ENCODE results near the gene KRTAP5-3. TPM values are rescaled to one million over a fixed set of nuclear protein-coding genes. Genes with fewer than 3 reads are reported as not detected.

Gene KRTAP5-3
- total and polyA plus RNA-seq, 2 of the 8 experiments (the other 6 are each of a cell fraction or from before 2014, with no cell fraction given), result not detected

DNA sequence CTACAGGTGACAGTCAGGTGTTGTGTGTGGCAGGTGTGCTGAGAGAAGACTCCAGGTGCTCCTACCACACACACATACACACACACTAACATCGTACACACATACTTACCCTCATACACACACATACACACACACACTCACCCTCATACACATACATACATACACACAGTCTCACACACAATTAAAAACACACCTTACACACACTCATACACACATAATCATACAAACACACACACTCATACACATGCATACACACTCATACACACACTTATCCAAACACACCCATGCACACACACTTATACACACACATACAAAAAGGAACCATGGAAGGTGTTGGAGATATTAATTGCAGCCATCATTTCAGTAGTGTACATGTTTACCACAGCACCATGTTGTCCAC lies 4.6 kb downstream of the KRTAP5-3 start:
- H2BK12ac ChIP-seq (ENCODE audit: low read depth, low read length), result no peak overlapping the region
- H3K4me1 ChIP-seq (replicated peaks in 1 of 4; ENCODE audit: control insufficient read depth in 3 of 4, insufficient read depth in 4 of 4, low read length in 3 of 4), result no peaks in the 10 kb centered on the region
- H3K14ac ChIP-seq (ENCODE audit: insufficient read length), result no peak overlapping the region
- H2AFZ ChIP-seq (ENCODE audit: low read length), result no peak overlapping the region
- no peaks in the 10 kb centered on the region for H3K79me1 ChIP-seq (ENCODE audit: low read depth, low read length)
- no peaks in the 10 kb centered on the region for H3K27me3 ChIP-seq (replicated peaks in 1 of 4; ENCODE audit: control insufficient read depth in 3 of 4, extremely low read depth in 1 of 4, insufficient read depth in 3 of 4, low read length in 3 of 4)
- H3K4me3 ChIP-seq (ENCODE audit: extremely low read depth in 1 of 4, insufficient read depth in 2 of 4, low read depth in 3 of 4, low read length in 4 of 4), result no peak overlapping the region
- H3K23me2 ChIP-seq (ENCODE audit: low read depth, low read length), result peaks cover 2% of the 10 kb centered on the region; the same call in 1 of the 2 replicates
- H2BK15ac ChIP-seq (ENCODE audit: low read length), result no peak overlapping the region
- 82 to 100% methylated on average over 1 of the region's 1 CpG for WGBS, 2 experiments (ENCODE audit: extremely low coverage in 1 of 2, insufficient coverage in 1 of 2, insufficient read length in 1 of 2, insufficient replicate concordance in 2 of 2, low coverage in 1 of 2, low lambda C conversion rate in 2 of 2, missing lambda C conversion rate in 1 of 2)
- no peaks in the 10 kb centered on the region for H3K79me2 ChIP-seq (ENCODE audit: control insufficient read depth in 1 of 2, insufficient read depth in 2 of 2, low read length in 2 of 2)
- FAIRE-seq (no peak), DNase-seq (ENCODE audit: low read depth in 1 of 2, low spot score in 2 of 2) (no peak)
- peaks cover 0 to 4% of the 10 kb centered on the region in 2 experiments; a peak in 1 of 4 replicates for H3K9me3 ChIP-seq (ENCODE audit: insufficient read depth in 2 of 2, low read depth in 1 of 2, low read length in 1 of 2)
- H2BK5ac ChIP-seq (ENCODE audit: low read depth, low read length), result no peak overlapping the region
- H4K91ac ChIP-seq (replicated peaks; ENCODE audit: insufficient read length, low read length), result no peak overlapping the region
- H2BK120ac ChIP-seq (replicated peaks; ENCODE audit: low read depth, low read length), result no peak overlapping the region
- H4K20me1 ChIP-seq (replicated peaks in 1 of 2; ENCODE audit: control insufficient read depth in 1 of 2, insufficient read depth in 2 of 2, low read length in 2 of 2), result peaks cover 0 to 2% of the 10 kb centered on the region in 2 experiments
- H4K5ac ChIP-seq (ENCODE audit: insufficient read length, low read depth, low read length), result no peak overlapping the region
- ChIA-PET CTCF (ENCODE audit: partially characterized antibody) (no interaction called here), POLR2A (ENCODE audit: partially characterized antibody) (no interaction called here)
- no peak overlapping the region for H3K4ac ChIP-seq (replicated peaks; ENCODE audit: insufficient read length, low read depth, low read length)
- H3K27ac ChIP-seq (ENCODE audit: low read depth, low read length), result no peak overlapping the region
- H3K56ac ChIP-seq (replicated peaks; ENCODE audit: insufficient read length, low read depth, low read length), result no peak overlapping the region
- H3K36me3 ChIP-seq (ENCODE audit: control insufficient read depth in 2 of 4, insufficient read depth in 4 of 4, low read length in 3 of 4), result no peaks in the 10 kb centered on the region
- H4K8ac ChIP-seq (ENCODE audit: extremely low read depth, insufficient read depth, low read length), result no peak overlapping the region
- no peak overlapping the region for H2AK5ac ChIP-seq (ENCODE audit: low read depth, low read length)
- H3K23ac ChIP-seq (ENCODE audit: insufficient read length), result no peak overlapping the region
- no peak overlapping the region for H3K9ac ChIP-seq (replicated peaks in 1 of 4; ENCODE audit: extremely low read depth in 1 of 4, low read depth in 3 of 4, low read length in 3 of 4)
- no peak overlapping the region for H2BK20ac ChIP-seq (ENCODE audit: low read length)
- H3K18ac ChIP-seq (ENCODE audit: extremely low read depth, low read length), result no peak overlapping the region
- TF ChIP-seq YY1 (IDR thresholded peaks at IDR 0.05; ENCODE audit: low read depth, low read length) (no peak), HDAC6 (IDR thresholded peaks at IDR 0.05; ENCODE audit: low read depth, low read length) (no peak), SP4 (IDR thresholded peaks at IDR 0.05; ENCODE audit: low read length) (no peak), POLR2AphosphoS5 (IDR thresholded peaks at IDR 0.05; ENCODE audit: low read depth, low read length) (no peak), CTCF (IDR thresholded peaks at IDR 0.05; ENCODE audit: control extremely low read depth in 1 of 3, insufficient read depth in 1 of 3, low read depth in 1 of 3, low read length in 3 of 3) (no peak), KDM1A (IDR thresholded peaks at IDR 0.05; ENCODE audit: borderline replicate concordance, low read length) (no peak), SUZ12 (IDR thresholded peaks at IDR 0.05; ENCODE audit: low read length) (no peak), CHD1 (IDR thresholded peaks at IDR 0.05; ENCODE audit: low read depth, low read length) (no peak)
- H3K4me2 ChIP-seq (ENCODE audit: insufficient read depth in 1 of 2, low read depth in 2 of 2, low read length in 2 of 2), result no peak overlapping the region

Data from H1 (cell line).